Pons (tissue), 1 donor: Measurements from ENCODE around the gene COL4A1.

Source experiments
- DNase-seq: peaks from one replicate; pipeline ENCODE4 v3.0.0-alpha.2; 2016; ENCODE audit warnings: low spot score

Gene COL4A1

GRCh38 chr13:110166598-110166997 lies 140.4 kb downstream of the COL4A1 start:
- DNase-seq = no peak

GRCh38 chr13:110164706-110165105 lies 142.3 kb downstream of the COL4A1 start:
- DNase-seq = no peak

DNA sequence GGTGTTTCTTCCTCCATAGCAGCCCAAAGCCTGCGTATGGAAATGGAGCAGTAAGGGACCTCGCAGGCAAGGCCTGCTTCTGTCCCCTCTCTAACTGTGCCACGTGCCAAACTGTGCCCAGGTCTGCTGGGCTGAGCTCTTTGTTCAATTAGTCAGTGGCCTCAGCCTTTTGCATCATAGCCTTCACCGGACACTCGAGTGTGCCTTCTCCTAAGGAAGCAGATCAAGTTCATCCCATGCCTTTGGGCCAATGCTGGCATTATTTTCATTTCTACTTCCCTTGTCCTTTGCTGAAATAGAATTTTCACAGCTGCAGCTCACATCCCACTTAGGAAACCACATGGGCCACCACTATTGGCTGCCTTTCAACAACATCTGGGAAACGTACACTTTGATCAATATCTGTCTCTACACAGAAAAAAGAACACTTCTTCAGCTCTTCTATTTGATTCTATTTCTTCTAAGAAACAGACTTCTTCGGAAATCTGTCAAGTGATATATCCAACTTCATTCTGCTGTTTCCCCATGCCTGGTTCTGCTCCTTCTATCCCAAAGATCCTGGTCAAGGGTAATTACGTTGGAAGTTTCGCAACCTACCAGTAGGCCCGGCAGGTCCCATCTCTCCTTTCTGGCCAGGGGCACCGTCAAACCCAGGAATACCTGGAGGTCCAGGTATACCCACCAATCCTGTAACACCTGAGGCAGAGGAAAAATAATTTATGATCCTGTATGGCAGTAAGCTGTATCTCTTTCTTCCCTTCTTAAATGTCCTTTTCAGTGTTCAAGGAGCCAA lies 143.9 kb downstream of the COL4A1 start:
- no peak for DNase-seq

DNA sequence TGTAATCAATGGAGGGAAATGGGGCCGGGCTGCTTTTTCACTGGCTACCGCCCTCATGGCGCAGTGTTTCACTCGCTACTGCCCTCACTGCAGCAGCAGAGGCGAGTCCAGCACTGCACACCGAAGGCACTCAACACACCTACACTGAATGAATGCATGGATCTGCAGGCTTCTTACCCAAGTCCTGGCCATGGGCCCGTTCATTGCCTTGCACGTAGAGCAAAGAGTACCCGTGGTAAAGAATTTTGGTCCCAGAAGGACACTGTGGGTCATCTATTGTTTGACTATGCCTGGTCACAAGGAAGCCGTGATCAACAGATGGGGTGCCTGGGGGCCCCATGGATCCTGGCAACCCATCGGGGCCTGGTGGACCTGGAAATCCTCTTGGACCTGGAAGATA lies 144.9 kb downstream of the COL4A1 start:
- DNase-seq = no peak

DNA sequence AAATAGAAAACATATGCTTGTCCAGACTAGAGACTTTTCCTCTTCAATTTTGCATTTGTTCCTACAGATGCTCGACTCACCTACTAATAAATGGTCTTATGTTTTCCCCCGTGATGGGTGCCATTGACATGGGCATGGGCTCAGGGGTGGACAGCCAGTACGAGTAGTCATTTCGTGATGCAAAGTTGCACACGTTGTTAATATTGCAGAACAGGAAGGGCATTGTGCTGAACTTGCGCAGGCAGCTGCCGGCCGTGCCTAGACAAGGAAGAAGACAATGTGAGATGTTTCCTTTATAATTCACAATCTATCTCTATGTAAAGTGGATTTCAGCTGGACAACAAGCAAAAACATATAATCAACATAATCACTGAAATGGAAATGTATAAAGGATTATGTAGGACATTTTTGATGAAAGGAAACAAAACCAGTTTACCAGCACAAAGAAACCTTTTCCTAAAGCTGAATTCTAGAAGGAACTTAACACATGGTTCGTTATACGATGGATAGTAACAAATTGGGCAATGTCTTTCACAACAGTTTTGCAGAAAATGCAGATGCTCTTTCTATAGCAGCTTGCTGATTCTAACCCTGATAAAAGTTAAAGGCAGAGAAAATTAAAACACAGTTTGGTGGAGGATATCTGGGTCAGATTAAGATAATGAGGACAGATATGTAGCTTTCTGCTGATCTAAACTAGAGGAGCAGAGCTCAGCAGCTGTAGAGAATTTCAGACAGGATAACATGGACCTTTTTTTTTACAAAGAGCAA lies 145.7 kb downstream of the COL4A1 start:
- peak; percentile 7 for DNase-seq

GRCh38 chr13:110158226-110158625 lies 148.7 kb downstream of the COL4A1 start:
- no peak for DNase-seq

DNA sequence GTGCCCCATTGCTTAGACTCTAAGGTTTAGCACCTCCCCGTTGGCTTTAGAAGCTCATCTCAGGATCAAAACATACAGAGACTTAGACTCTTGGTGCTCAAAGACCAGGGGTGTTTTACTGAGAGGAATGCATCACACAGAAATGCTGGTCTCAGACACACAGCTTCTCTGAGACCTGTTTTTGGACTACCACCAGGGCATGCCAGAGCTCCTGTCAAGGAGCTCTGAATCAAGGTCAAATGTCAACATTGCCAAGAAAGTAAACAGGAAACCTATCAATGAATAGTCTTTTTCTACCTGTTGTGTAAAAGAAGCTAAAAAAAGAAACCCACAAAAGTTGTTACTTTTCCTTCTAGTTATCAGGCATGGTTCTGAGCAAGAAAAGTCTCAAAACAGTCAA lies 149.2 kb downstream of the COL4A1 start:
- DNase-seq = no peak

GRCh38 chr13:110156301-110157049 lies 150.5 kb downstream of the COL4A1 start:
- no peak for DNase-seq

GRCh38 chr13:110155072-110155471 lies 151.9 kb downstream of the COL4A1 start:
- DNase-seq = no peak

DNA sequence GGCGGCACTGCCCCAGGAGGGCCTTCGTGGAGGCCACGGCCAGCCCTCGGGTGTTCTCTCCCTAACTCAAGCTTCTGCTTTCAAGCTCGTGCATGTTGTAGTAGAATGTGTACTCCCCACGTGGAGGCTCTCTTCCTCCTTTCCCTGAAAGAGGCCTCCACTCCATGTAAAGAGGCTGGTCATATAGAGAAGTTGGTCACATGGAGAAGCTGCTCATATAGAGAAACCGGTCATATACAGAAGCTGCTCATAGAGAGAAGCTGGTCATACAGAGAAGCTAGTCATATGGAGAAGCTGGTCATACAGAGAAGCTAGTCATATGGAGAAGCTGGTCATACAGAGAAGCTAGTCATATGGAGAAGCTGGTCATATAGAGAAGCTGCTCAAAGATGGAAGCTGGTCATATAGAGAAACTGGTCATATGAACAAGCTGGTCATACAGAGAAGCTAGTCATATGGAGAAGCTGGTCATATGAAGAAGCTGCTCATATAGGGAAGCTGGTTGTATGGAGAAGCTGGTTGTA lies 152.5 kb downstream of the COL4A1 start:
- DNase-seq = no peak

DNA sequence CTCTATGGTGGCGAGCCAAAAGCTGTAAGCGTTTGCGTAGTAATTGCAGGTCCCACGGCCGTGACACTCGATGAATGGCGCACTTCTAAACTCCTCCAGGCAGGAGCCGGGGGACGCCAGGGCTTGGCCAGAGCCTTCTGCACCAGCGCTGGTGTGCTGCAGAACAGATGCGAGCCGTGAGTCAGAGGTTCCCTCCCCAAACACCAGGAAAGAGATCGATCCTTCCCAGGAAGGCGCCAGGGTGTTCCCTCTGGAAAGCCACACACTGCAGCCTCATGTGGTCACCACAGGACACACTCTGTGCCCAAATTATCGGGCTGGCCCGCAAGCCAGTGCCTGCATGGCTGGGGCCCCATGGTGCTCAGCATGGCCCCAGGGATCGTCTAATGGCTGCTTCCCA lies 154.6 kb downstream of the COL4A1 start:
- DNase-seq = no peak

DNA sequence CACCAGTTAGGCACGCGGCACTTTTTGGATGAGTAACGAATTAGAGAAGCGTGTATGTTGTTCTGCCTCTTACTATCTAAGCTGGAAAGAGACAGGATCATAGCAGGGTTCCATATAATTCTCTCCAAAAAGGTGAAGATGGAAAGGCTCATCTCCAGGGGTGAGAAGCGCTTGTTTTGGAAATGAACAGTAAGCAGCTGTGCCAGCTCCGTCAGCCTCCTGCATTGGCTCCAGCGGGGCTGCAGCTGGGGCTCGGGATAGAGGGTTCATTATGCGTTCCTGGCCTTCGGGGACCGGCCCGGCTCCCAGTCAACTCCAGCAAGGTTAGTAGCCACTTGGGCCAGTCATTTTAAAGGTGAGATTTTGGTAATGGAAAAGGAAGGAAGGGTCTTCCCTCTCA lies 155.5 kb downstream of the COL4A1 start:
- DNase-seq = no peak

GRCh38 chr13:110150384-110151101 lies 156.4 kb downstream of the COL4A1 start:
- no peak for DNase-seq

DNA sequence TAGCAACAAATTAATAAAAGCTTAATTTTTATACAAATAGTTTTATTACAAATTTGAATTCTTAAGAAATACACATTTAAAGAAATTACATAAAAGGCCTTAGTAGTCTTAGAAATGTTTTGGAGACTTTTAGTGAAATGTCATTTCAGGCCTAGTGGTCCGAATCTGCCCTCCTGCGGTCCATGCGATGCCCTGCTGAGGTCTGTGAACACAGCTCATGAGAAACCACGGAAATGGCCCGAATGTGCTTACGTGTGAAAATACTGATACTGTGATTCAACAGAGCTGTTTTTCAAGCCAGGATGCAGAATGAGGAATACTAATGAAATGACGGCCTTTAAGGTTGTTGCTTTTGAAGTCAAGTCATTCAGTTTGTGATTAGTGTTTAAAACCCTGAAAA lies 157.9 kb downstream of the COL4A1 start:
- no peak for DNase-seq

DNA sequence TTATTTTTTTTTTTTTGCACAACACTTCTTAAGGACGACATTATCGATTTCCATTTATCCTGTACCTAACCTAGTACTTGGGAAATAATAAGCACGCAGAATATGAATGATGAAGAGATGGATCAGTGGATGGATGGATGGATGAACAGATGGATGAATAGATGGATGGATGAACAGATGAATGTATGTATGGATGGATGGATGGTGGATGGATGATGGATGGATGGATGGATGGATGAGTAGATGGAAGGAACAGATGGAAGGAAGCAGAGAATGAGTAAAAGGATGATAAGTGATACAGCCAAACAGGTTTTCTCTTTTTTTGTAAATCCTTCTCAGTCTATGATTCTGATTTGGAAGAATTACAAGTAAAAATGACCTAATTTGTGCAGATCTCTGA lies 166.9 kb downstream of the COL4A1 start:
- no peak for DNase-seq

- no peak for DNase-seq
These were observed 168.3 kb downstream of the COL4A1 start for GRCh38 chr13:110138700-110139036.

- DNase-seq = no peak
These were observed 168.8 kb downstream of the COL4A1 start for GRCh38 chr13:110138010-110138699.

DNA sequence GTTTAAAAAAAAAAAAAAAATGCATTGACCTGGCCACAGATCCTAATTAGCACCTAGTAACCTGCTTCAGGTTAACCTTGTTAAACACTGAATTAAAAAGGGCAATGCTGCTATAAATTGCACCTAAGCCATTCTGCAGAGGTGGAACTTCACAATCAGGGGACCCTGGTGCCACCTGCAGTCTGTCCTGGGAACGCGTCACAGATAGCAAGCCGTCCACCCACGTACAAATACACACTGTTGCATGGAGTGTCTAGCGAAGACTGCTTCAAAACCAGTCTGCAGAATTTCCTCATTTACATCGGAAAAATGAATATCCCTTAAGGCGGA lies 169.3 kb downstream of the COL4A1 start:
- DNase-seq = peak; percentile 32

GRCh38 chr13:110136660-110137585 lies 170.0 kb downstream of the COL4A1 start:
- DNase-seq = no peak

- DNase-seq = no peak
These were observed 170.9 kb downstream of the COL4A1 start for GRCh38 chr13:110135977-110136597.
